Activated CD8-positive, alpha-beta memory T cell treated with anti-CD3 and anti-CD28 coated beads, Interleukin-2, amount 50 U/mL, for 1 hour (primary cell): ENCODE results near the gene ORAI2.

Experiments
- DNase-seq: peaks from one replicate; pipeline ENCODE4 v3.0.0-alpha.2; 2020; ENCODE audit errors: extremely low read depth

Gene ORAI2

GRCh38 chr7:102415685-102416225 is 17.6 kb upstream of the ORAI2 start:
- no peak for DNase-seq

GRCh38 chr7:102416406-102416805 is 17.0 kb upstream of the ORAI2 start:
- DNase-seq = no peak

GRCh38 chr7:102417105-102417504 is 16.3 kb upstream of the ORAI2 start:
- no peak for DNase-seq

- DNase-seq = no peak
Observed at GRCh38 chr7:102418592-102418991, 14.8 kb upstream of the ORAI2 start.

GRCh38 chr7:102421706-102422240 is 11.6 kb upstream of the ORAI2 start:
- DNase-seq = no peak

GRCh38 chr7:102424129-102424551 is 9.2 kb upstream of the ORAI2 start:
- DNase-seq = no peak

- no peak for DNase-seq
Observed at GRCh38 chr7:102424787-102425218, 8.6 kb upstream of the ORAI2 start.

- peak; percentile 69 for DNase-seq
Observed at GRCh38 chr7:102425639-102426267, 7.6 kb upstream of the ORAI2 start.

- no peak for DNase-seq
Observed at GRCh38 chr7:102426268-102427018, 6.9 kb upstream of the ORAI2 start.

- DNase-seq = no peak
Observed at GRCh38 chr7:102427019-102427405, 6.4 kb upstream of the ORAI2 start.

GRCh38 chr7:102429141-102429899 is 4.1 kb upstream of the ORAI2 start:
- no peak for DNase-seq

- DNase-seq = peak; percentile 57
Observed at GRCh38 chr7:102431617-102432298, 1.6 kb upstream of the ORAI2 start.

GRCh38 chr7:102432442-102433218 is 745 bp upstream of the ORAI2 start:
- no peak for DNase-seq

- DNase-seq = no peak
Observed at GRCh38 chr7:102434039-102434486, 688 bp downstream of the ORAI2 start.

GRCh38 chr7:102436118-102436517 is 2.7 kb downstream of the ORAI2 start:
- DNase-seq = no peak

GRCh38 chr7:102439963-102440795 is 6.8 kb downstream of the ORAI2 start:
- DNase-seq = no peak

- no peak for DNase-seq
Observed at GRCh38 chr7:102444961-102445673, 11.7 kb downstream of the ORAI2 start.

GRCh38 chr7:102445674-102446071 is 12.3 kb downstream of the ORAI2 start:
- no peak for DNase-seq
